NCI-H2029 (cell line): ENCODE results near the gene CDH3.
A peak's percentile ranks its signal among the peaks of the same experiment; 100 is the strongest.

Source experiments
- DNase-seq: peaks from one replicate; lab custom pipeline; 2025; lab: John Stamatoyannopoulos, UW

Gene CDH3

GRCh38 chr16:68644715-68645493 is at the start of gene CDH3:
CDH3 (plus strand) TSS chr16:68645310; CDS start chr16:68645380, 70 bp downstream.
- DNase-seq = no peak

GRCh38 chr16:68596266-68596665 is 48.8 kb upstream of the CDH3 start:
- no peak for DNase-seq

- DNase-seq = no peak
Measured at GRCh38 chr16:68599586-68599985, 45.5 kb upstream of the CDH3 start.

- DNase-seq = no peak
Measured at GRCh38 chr16:68605746-68606145, 39.4 kb upstream of the CDH3 start.

GRCh38 chr16:68607443-68607842 is 37.7 kb upstream of the CDH3 start:
- no peak for DNase-seq

- no peak for DNase-seq
Measured at GRCh38 chr16:68608330-68608729, 36.8 kb upstream of the CDH3 start.

GRCh38 chr16:68612996-68613395 is 32.1 kb upstream of the CDH3 start:
- DNase-seq = no peak

- DNase-seq = no peak
Measured at GRCh38 chr16:68617734-68618133, 27.4 kb upstream of the CDH3 start.

- no peak for DNase-seq
Measured at GRCh38 chr16:68626557-68626956, 18.6 kb upstream of the CDH3 start.

- no peak for DNase-seq
Measured at GRCh38 chr16:68627951-68628425, 17.1 kb upstream of the CDH3 start.

GRCh38 chr16:68629351-68629910 is 15.7 kb upstream of the CDH3 start:
- DNase-seq = no peak

GRCh38 chr16:68636064-68636560 is 9.0 kb upstream of the CDH3 start:
- DNase-seq = no peak

- DNase-seq = no peak
Measured at GRCh38 chr16:68636818-68637217, 8.3 kb upstream of the CDH3 start.

GRCh38 chr16:68640972-68641371 is 4.1 kb upstream of the CDH3 start:
- no peak for DNase-seq

GRCh38 chr16:68642047-68642435 is 3.1 kb upstream of the CDH3 start:
- no peak for DNase-seq

GRCh38 chr16:68642436-68643101 is 2.5 kb upstream of the CDH3 start:
- peak; percentile 35 for DNase-seq

- no peak for DNase-seq
Measured at GRCh38 chr16:68643227-68643626, 1.9 kb upstream of the CDH3 start.

- DNase-seq = no peak
Measured at GRCh38 chr16:68643847-68644246, 1.3 kb upstream of the CDH3 start.

- no peak for DNase-seq
Measured at GRCh38 chr16:68644296-68644695, 814 bp upstream of the CDH3 start.

GRCh38 chr16:68645494-68646388 is 631 bp downstream of the CDH3 start:
- DNase-seq = no peak

- DNase-seq = no peak
Measured at GRCh38 chr16:68646953-68647659, 2.0 kb downstream of the CDH3 start.
